Fibroblast of gingiva (primary cell): ENCODE data around the gene MSL3.

Experiments
- DNase-seq: peaks from one replicate; pipeline ENCODE4 v3.0.0-alpha.2; 2011; ENCODE audit warnings: low read depth

Gene MSL3, protein sequence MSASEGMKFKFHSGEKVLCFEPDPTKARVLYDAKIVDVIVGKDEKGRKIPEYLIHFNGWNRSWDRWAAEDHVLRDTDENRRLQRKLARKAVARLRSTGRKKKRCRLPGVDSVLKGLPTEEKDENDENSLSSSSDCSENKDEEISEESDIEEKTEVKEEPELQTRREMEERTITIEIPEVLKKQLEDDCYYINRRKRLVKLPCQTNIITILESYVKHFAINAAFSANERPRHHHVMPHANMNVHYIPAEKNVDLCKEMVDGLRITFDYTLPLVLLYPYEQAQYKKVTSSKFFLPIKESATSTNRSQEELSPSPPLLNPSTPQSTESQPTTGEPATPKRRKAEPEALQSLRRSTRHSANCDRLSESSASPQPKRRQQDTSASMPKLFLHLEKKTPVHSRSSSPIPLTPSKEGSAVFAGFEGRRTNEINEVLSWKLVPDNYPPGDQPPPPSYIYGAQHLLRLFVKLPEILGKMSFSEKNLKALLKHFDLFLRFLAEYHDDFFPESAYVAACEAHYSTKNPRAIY

DNA sequence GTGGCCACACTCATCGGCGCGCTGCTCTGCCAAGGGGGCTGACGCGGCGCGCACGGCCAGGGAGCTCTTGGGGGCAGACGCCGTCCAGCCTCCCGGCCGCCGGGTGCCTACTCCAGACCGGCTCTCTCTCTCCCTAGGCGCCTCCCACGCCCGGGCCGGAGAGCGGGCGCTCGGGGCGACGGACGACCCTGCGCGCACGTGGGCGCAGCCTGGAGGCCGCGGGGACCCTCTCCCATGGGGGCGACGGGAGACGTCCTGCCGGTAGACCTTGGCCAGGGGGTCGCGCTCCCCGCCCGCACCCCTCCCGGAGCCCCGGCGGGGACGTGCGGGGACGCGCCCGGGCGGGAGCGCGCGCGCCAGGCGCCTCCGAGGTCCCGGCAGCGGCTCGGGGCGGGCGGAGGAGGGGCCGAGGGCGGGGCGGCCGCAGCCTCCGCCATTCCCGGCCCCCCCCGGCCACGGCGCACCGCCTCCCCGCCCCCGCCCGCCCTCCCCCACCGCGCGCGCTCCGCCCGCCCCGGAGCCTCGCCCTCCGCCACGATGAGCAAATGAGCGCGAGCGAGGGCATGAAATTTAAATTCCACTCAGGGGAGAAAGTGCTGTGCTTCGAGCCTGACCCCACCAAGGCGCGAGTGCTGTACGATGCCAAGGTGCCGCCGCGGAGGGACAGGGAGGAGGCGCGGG, at the start of gene MSL3:
MSL3 (plus strand) TSS at position 519 of the 681 bp plus-strand sequence; CDS start at position 546, 27 bp downstream.
- DNase-seq, result peak; percentile 73

DNA sequence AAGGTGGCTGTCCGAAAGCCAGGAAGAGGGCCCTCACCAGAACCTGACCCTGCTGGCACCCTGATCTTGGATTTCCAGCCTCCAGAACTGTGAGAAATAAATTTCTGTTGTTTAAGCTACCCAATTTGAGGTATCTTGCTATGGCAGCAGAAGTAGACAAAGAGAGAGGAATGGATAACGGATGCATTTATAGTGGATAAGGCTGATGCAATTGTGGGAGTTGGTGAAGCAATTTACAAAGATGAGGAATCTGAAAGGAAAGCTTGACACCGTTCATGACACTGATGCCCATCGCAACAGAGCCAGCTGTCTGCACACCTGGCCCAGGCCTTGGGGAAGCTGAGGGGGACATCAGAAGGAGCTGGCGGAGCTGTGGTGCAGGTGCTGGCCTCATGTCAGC, 35.7 kb upstream of the MSL3 start:
- no peak for DNase-seq

DNA sequence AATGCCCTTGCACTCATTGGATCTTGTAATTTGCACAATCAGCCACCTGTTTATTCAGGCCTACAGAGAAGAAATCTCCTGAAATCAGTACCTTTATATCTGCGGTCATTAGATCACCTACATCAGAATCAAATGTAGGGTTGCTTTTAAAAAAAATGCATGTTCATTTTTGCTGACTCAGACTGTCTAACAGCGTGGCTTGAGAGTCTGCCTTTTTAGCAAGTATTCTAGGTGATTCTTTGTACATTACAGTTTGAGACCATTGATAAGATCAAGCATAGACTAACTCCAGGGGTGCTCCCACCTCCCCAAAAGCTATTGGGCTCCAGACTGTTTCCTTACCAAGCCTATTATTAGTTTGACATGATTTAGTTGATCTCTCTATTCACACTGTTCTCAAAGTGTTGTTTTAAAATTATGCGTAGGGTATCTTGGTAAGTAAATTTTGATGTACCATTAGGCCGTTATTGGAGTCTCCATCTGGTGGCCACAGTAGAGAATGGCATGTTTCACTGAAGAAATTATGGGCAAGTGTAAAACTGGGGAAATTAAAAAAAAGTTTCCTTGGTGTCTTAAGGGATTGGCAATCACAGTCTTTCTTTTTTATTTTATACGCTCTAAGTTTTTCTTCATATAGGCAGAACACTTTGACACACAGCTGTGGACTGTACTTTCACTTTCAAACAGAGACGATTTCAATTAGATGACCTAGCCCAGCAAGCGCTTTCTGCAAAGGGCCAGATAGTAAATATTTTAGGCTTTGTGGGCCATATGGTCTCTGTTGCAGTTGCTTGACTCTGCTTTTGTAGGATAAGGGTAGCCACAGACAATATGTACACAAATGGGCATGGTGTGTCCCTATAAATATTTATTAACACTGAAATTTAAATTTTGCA, 33.7 kb upstream of the MSL3 start:
- DNase-seq, result peak; percentile 5

DNA sequence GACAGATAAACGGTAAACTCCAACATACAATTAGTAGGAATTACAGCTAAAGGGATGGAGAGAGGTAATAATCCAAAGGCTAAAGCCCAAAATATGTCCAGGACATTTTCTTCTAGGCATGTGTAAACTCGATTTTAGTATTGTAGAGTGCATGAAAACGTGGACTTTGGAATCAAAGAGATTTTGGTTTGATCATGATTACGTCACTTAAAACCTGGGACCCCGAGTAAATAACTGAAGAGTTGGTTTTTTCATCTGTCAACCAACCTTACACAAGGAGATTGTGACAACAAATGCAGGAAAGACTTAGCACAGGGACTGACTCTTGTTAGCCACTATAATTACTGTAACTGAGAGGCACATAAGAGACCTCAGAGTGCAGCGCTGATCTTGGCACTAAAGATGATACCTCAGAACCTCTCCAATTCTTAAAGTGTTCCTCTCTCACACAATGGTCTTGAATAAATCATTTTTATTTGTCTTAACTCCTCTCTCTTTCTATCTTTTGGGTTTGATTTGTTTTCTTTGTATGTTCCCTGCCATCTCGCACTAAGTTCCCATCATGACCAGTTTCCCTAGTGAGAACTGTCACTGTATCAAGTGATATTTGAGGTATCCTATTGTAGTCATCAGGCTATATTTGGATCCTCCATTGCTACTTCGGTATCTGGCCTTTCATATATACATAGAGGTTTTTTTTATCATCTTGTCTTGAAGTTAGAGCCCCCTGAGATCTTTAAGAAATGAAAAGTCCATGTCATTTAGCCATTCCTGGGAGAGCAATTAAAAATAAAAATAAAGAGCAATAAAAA, 32.2 kb upstream of the MSL3 start:
- no peak for DNase-seq

DNA sequence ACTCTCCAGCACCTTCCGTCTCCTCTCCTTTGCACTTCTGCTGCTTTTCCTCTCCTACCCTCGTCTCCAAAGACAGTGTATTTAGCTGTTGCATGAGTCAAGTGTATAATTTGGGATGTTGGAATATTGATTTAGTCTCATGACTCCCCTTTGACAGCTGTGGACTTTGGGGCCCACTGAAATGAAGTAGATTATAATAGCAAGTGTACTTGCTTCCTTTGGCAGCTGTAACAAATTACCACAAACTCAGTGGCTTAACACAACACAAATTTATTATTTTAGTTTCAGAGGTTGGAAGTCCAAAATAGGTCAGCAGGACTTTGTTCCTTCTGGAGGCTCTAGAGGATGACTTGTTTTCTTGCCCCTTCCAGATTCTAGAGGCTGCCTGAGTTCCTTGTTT, 29.5 kb upstream of the MSL3 start:
- DNase-seq, result no peak

DNA sequence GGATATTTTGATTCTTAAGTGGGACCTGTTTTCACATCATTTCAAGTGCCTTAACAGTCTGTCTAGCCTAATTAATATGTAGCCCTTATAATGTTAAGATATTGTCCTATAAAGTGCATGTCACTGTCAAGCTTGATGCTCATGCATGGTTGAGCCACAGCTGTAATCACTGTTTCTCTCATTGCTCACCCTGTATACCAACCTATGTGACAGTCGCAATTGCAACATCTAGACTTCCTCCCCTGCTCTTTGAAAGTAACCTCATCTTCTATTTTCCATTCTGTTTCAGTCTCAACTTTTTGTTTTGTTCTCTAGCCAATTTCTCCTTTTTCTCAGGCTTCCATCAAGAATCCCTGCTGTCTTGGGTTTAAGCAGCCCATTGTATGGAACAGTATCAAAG, 24.4 kb upstream of the MSL3 start:
- DNase-seq, result no peak

DNA sequence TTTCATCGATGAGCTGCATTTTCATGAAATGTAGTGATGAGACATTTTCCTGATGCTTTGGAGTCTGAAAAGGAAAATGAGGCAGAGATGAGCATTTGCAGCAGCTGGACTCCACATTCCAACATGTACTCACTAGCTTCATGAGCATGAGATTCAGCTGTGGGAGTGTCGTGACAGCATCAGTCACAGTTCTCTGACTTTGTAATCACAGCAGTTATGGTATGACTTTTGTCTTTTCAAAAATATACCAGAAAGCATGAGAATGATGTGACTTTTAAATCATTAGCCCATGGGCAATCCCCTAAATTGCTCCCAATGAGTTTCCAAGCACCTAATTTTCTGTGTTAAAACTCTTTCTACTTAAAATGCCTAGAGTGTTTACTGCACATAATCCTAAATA, 18.3 kb upstream of the MSL3 start:
- DNase-seq, result no peak

DNA sequence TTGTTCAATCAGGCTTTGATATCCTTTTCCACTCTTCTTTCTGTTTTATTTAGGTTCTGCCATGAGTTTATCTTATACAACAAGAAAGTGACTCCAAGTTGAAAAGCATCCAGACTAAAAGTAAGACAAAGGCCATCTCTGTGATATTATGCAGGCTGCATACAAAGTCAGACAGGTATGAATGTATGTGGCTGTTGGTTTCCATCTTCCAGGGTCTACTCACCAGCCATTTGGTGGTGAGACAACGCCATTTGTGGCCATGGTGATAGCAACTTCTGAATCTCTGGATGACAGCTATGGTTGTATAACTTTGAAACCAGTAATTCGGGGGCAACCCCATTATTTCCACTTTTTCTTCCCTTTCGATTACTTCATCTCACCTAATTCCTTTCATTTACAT, 17.2 kb upstream of the MSL3 start:
- no peak for DNase-seq

DNA sequence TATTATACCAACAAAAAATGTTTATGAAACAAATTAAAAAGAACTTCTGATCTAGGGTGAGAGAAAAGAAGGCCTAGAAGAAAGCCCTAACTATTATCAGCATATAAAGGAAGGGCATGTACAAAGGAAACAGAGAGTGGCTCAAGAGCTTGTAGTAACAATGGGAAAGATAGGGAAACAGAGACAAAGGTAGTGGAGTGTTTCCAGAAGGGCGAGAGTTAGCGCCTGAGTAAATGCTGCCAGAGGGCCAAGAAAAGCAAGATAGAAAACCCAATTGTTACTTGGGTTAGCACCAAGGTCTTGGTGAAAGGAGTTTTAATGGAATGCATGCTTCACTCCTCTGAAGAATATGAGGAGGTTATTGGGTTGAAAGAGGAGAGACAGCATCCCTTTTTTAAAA, 16.5 kb upstream of the MSL3 start:
- DNase-seq, result no peak

DNA sequence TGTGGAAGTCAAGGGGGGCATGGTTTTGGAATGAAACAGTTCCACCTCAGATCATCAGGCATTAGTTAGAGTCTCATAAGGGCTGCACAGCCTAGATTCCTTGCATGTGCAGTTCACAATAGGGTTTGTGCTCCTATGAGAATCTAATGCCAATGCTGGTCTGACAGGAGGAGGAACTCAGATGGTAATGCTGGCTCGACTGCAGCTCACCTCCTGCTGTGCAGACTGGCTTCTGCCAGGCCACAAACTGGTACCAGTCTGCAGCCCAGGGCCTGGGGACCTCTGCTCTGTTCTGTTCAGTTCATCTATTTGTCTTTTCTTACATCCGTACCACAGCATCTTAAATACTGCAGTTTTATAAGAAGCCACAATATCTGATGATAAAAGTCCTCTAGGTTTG, 12.2 kb upstream of the MSL3 start:
- DNase-seq, result no peak

DNA sequence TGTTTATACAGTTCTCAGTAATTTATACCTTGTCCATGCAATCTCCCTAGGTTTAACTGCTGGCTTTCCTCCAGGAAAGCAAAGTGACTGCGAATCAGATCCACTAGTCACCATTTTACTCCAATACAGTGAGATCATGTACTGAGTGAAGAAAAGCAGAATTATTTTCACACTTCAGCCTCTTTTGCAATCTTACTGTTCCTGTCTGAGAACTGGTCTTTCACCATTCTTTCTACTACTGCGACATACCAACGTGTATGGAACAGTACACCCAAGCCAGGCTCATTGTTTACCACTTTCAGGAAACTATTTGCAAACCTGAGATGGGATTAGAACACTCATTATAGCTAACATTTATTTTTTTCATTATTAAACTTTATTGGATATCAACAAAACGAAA, 8.0 kb upstream of the MSL3 start:
- DNase-seq, result no peak

DNA sequence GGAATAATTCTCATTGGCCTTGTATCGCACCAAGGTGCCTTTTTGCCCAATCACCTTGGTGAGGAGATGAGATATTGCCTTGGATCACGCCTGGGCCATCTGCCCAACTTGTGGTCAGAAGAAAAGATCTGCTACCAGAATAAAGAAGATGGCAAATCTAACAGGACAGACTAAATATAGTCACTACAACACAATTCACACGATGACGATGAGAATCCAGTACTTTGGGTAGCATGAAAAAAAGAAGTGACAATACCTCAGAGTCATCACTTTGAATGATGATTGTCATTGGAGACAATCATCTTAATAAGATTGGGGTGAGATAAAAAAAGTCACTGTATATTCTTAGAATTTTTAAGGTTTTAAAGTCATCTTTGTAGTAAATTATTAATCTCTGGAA, 7.3 kb upstream of the MSL3 start:
- DNase-seq, result no peak

DNA sequence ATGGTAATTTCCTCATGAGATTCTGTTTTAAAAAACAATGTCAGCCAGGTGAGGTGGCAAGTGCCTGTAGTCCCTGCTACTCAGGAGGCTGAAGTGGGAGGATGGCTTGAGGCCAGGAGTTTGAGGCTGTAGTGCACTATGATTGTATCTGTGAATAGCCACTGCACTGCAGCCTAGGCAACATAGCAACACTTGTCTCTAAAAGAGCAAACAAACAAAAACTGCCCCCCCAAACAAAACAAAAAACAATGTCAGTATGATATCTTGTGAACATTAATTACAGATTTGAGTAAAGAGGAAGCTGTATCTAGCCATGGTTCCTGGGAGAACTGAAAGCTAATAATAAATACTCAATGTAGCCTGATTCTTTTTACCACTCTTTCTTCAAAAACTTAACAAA, 6.8 kb upstream of the MSL3 start:
- no peak for DNase-seq

DNA sequence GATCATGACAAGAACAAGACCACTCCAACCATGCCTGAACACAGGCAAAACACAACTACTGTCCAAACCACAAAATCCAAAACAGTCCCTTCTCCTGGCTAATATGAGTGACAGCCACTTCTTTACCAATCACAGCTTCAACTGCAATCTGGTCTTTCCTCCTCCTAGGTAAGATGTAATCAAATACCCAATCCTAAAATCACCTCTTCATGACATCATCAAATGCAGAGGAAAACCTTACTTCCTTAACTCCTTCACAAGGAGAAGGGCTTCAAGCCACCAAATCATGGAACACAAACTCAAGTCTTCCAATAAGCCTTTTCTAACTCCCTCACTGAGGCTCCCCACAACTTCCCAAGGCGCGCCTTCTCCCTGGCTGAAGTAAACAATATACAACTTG, 4.4 kb upstream of the MSL3 start:
- no peak for DNase-seq

DNA sequence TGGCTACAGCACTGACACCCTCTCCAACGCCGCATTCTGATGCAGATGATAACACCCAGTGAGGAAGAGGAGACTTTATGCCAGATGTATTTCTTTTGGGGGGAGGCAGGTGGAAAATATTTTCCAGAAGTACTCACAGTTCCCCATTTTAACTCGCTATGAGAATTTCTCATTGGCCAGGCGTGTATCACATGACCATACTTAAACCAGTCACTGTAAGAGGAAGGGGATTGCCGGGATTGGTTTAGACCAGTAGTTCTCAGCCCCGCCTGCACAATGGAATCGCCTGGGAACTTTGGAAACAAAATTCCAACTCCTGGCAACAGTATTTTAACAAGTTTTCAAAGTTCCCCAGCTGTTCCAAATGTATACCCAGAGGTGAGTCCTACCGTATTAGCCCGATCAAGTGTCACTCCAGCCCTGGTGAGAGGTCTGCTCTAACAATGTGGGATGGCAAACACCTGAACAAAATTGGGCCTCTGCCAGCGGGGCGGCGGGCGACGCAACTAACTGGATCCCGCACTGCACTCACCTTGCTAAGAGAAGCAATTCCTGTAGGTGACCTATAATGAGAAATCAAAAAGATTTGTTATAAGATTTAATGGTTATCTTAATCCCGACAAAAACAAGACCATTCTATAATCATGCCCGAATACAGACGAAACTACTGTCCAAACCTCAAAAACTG, 2.9 kb upstream of the MSL3 start:
- no peak for DNase-seq

DNA sequence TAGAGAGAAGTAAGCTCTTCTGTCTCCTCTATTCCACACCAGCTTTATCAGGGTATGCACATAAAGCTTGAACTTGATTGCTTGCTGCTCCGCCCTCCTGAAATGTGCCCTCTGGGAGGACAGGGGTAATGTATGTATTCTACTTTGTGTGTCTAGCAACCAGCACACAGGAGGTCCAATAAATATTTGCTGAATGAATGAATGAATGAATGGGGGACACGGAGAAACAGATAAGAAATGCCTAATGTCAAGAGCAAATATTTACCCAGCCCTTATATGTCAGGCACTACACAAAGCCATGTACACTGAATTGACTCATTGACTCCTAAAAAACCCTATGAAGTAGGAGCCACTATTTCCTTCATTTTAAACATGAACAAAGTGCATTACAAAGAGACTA, 2.3 kb upstream of the MSL3 start:
- DNase-seq, result no peak

DNA sequence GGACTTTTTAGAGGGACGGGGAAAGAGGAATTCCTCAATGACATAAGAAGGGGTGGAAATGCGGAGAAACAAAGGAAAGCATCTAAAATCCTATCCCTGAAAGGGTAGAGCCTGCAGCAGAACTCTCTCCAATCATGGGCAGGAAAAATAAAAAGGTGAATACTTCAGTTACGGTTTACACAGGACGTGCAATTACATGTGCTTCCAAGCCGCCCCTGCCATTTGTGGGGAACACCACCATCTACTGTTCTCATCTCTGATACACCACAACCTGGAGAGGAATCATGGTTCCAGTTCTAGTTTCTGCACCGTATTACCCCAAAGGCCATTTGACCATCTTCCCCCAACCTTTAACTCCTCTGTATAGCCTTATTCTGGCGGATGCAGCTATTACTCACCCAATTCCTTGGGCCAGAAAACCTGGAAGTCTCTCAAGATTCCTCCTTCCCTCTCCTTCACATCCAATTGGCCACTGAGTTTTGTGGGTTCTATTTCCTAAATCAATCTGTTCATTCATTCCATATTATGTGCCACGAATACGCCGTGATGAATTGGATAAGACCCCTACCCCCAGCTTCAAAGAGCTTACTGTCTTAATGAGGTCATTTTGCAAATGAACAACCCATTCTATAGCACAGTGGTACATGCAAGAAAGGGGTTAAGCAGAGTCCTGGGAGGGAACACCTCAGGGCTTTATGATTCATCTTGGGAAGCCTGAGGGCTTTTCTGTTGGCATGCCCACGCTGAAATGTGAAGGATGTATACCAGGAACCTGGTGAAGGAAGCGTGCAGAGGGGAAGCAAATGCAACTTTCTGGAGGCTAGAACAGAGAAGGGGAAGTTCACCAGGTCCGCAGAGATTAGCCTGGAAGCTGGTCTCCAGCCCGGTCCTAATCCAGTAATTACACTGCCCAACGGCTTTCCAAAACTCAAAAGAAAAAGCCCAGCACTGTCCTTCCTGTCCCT, 1.4 kb upstream of the MSL3 start:
- DNase-seq, result peak; percentile 4

DNA sequence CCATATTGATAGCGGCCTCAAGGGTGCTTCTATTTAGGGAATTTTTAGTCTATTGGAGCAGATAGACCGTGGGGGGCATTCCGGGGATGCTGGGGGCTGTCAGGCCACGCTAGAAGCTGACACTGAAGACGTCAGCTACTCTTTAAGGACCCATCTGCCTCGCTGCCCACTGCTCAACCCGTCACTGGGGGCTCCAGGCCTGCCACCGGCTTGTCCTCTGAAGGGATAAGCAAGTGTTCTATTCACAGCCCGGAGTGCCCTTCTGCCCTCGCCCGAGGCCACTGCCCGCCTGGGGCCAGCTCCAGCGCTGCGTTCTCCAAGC, 679 bp upstream of the MSL3 start:
- no peak for DNase-seq

DNA sequence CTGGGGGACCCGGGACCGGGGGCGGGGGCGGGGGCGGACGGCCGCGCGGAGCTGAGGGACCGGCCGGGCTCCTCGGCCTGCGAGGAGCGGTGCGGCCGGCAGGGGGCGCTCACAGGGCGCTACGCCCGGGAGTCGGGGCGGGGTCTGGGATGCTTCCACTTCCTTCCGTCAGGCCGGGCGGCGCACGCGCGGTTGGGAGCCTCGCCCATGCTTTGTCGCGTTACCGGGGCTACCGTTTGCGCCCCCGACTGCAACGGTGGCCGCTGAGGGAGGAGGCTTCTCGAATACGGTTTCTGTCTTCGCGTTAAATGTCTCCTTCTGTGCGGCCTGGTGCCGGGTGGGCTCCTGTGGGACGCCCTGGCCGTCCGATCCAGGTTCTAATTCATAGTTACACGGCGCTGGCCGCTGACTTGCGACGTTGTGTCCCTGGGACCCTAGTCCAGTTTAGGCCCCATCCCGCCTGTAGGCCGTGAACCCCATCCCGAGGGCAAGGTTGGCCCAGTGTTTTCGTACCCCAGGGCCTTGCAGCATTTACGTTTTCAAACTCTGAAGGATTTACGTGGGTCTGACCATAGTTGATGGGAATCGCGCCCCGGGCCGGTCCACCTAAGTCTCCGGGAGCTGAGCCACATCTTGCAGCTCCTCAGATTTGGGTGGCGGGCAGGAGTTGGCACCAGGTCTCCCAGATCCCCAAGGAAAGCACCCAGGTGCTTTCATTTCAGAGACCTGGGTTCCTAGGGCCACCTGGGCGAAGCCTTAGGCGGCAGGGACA, 549 bp downstream of the MSL3 start:
- peak; percentile 81 for DNase-seq
